GM12878 (cell line): Measurements from ENCODE around the gene ATP1B1. TPM values are rescaled to one million over a fixed set of nuclear protein-coding genes. Genes with fewer than 3 reads are reported as not detected.

ENCODE experiments used
- BMI1 ChIP-seq: fragments of 450-650 bp; IDR thresholded peaks from 2 replicates; pipeline ENCODE4 v1.6.1; 2016; ENCODE audit warnings: mild to moderate bottlenecking, moderate library complexity, borderline replicate concordance
- ESRRA ChIP-seq: IDR thresholded peaks from 2 replicates; pipeline ENCODE4 v1.6.1; 2012; ENCODE audit warnings: mild to moderate bottlenecking, low read length, improper control_type of control experiment
- HCFC1 ChIP-seq: fragments of 150-350 bp; IDR thresholded peaks from 2 replicates; pipeline ENCODE4 v1.6.1; 2014; ENCODE audit warnings: low read length
- HDAC6 ChIP-seq: fragments of 200-600 bp; sonication (generic); IDR thresholded peaks from one replicate; pipeline ENCODE4 v1.8.0; 2017; ENCODE audit warnings: antibody characterized with exemption; ENCODE audit not compliant: unreplicated experiment
- IKZF2 ChIP-seq, 2 experiments: fragments of 450-650 bp; IDR thresholded peaks; 2 replicates each; pipeline ENCODE4 v1.6.1; 2017; ENCODE audit warnings: mild to moderate bottlenecking in 2 of 2, moderate library complexity in 2 of 2
- MYC ChIP-seq: IDR thresholded peaks from 2 replicates; pipeline ENCODE4 v1.6.1; 2011; ENCODE audit warnings: mild to moderate bottlenecking, low read length, moderate library complexity, inconsistent platforms; ENCODE audit not compliant: insufficient read depth, insufficient replicate concordance, insufficient read length, severe bottlenecking
- PAX5 ChIP-seq: IDR thresholded peaks from 2 replicates; pipeline ENCODE4 v1.6.1; 2011; ENCODE audit warnings: low read depth, low read length, borderline replicate concordance
- POLR2A ChIP-seq: IDR thresholded peaks from 2 replicates; pipeline ENCODE4 v1.6.1; 2011; ENCODE audit warnings: low read depth, mild to moderate bottlenecking, low read length
- PRDM15 ChIP-seq: fragments of 450-650 bp; formaldehyde crosslinking; IDR thresholded peaks from 2 replicates; pipeline ENCODE4 v1.4.0; 2020; ENCODE audit warnings: mild to moderate bottlenecking, moderate library complexity
- RELB ChIP-seq: fragments of 450-650 bp; IDR thresholded peaks from 2 replicates; pipeline ENCODE4 v1.6.1; 2017; ENCODE audit warnings: low read depth, mild to moderate bottlenecking, moderate library complexity
- SIN3A ChIP-seq: IDR thresholded peaks from 2 replicates; pipeline ENCODE4 v1.6.1; 2012; ENCODE audit warnings: low read depth, low read length, improper control_type of control experiment
- SMAD5 ChIP-seq: IDR thresholded peaks from 2 replicates; pipeline ENCODE4 v1.6.1; 2016; ENCODE audit warnings: antibody characterized with exemption, low read depth
- YBX1 ChIP-seq: fragments of 450-650 bp; IDR thresholded peaks from 2 replicates; pipeline ENCODE4 v1.6.1; 2016; ENCODE audit warnings: antibody characterized with exemption
- ZBTB40 ChIP-seq: fragments of 450-650 bp; IDR thresholded peaks from 2 replicates; pipeline ENCODE4 v1.6.1; 2016; ENCODE audit warnings: mild to moderate bottlenecking, moderate library complexity, borderline replicate concordance
- polyA plus RNA-seq, 11 experiments: library from polyadenylated mRNA; depleted of rRNA in 4 of 11; unstranded in 6 of 11; stranded (reverse) in 5 of 11; fragments of >200 nt; fragmentation: Nextera tagmentation in 4 of 11; fragmentation: Illumina TruSeq in 1 of 11; extraction: Ambion mirVana in 4 of 11; extraction: Trizol in 1 of 11; gene quantifications; 1 replicate in 1 of 11; 2 replicates in 10 of 11; pipeline versions ENCODE4 v1.2.1 to v1.2.3, GENCODE V29; 2011 to 2016; ENCODE audit warnings: inconsistent platforms in 2 of 11, missing spikeins in 2 of 11, low read depth in 1 of 11
- total RNA-seq, 4 experiments: library from RNA; depleted of rRNA in 3 of 4; stranded (reverse); fragments of >200 nt in 3 of 4; fragmentation: Illumina TruSeq in 1 of 4; extraction: Trizol in 1 of 4; gene quantifications; 2 replicates each; pipeline versions ENCODE4 v1.2.1 to v1.2.3, GENCODE V29; 2013 to 2021

The ATP1B1 gene
- total and polyA plus RNA-seq, 10 of the 15 experiments (the other 5 are each of a cell fraction or from before 2014, with no cell fraction given) = 0.84 to 14.0 (median 1.4) TPM

GRCh38 chr1:169105434-169106094, 926 bp upstream of the ATP1B1 start (continued):
- TF ChIP-seq PAX5 (no peak), BMI1 (no peak), PRDM15 (CRISPR knock-in tag) (no peak), MYC (no peak), SIN3A (no peak; the same call in 1 of the 2 replicates), ZBTB40 (no peak), SMAD5 (no peak), POLR2A (no peak), HDAC6 (no peak), RELB (no peak), IKZF2 (IDR thresholded peaks at IDR 0.05) (peak; percentile 33 to 39; a peak in 3 of 4 replicates), YBX1 (no peak), ESRRA (no peak), HCFC1 (no peak)
